OCI-M2 (cell line): ENCODE results near the gene OAS3.
"Not testable (repeated sequence)": the region's sequence is repeated elsewhere in the genome, so short reads cannot be mapped to it uniquely, and the experiment has no call there.

Experiments
- DNase-seq: peaks from one replicate; lab custom pipeline; 2025; ENCODE audit not compliant: unreplicated experiment; lab: John Stamatoyannopoulos, UW

Gene OAS3

DNA sequence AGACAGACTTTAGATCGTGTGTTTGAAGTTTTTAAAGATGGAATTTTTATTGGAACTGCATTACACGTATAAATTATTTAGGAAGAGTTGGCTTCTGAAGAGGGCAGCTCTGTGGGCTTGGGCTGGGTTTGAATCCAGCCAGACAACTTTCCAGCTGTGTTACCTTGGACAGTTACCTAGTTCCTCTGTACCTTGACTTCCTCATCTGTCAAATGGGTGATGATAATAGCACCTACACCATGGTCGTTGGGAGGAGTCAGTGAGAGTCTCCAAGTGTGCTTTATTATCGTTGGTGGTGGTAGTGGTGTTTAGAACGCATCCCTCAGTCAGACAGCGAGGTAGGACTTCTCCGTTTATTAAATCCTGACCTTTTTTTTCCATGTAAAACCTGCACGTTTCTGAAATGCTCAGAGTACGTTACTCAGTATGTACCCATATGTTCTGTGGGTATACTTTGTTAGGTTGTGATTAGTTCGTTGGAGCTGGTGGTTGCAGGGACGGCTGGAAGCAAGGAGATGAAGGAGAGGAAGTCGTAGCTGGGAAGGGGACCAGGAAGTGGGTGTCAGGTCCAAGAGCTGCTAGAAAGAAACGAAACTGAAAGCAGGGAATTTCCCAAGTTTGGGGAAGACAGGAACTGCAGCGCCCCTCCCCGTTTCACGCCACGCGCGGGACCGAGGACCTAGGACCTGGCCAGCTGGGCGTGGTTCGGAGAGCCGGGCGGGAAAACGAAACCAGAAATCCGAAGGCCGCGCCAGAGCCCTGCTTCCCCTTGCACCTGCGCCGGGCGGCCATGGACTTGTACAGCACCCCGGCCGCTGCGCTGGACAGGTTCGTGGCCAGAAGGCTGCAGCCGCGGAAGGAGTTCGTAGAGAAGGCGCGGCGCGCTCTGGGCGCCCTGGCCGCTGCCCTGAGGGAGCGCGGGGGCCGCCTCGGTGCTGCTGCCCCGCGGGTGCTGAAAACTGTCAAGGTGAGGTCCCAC lies at the start of gene OAS3:
TSS of gene OAS3 (plus strand) at position 734 of the 979 bp plus-strand sequence. CDS start at position 791, 57 bp downstream.
- DNase-seq = no peak

DNA sequence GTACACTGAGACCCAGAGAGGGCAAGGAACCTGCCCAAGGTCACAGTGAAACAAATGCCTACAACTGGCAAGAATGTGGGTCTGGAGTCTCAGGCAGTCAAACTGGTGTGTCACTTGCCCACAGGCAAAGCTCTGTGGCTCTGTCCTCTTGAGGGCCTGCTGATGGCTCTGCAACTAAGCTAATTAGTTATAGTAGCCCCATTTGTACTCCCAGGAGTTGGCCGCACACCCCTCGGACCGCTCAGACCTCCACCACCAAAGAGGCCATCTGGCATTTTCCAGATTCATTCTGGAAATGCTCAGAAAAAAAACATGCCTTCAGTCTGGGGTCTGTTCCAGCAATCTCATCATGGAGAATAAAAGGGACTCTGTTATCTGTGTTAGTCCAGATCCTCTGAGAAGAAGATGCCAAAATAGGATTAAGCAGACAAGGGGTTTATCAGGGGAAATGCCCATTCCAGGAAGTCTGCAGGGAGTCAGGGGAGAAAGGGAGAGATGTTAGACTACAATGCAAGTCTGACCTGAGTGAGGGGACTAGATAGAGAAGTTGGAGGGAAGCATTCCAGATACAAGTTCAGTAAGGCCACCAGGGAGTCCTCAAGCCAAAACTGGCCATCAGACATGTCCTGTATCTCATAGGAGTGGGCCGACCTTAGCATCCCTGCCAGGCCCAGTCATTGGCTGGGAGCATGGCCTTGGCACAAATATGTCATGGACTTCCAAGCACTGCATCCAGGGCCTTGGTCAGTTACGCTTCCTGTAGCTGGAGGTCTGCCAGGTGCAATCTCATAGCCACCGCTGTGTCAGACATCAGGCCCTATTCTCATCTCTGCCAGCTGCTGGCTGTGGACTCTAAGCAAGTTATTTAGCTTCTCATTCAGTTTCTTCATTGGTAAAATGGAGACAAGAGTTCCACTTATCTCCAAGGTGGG lies 46.9 kb upstream of the OAS3 start:
- DNase-seq = no peak

DNA sequence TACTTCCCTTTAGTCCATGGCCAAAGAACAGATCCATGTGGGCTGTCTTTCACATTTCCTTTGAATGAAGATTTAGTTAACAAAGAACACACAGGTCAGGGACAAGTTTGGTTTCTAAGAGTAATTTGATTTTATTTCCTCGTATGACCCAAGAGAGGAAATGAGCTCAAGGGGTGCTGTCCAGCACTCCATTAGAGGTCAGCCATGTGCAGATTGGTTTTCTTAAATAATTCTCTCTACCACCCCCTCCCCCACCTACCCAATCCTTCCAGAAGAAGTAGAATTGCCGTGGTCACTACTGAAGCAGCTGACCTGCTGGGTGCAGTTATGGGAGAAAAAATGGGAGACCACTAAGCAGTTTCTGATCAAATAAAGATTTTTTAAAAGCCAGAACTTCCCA lies 45.4 kb upstream of the OAS3 start:
- no peak for DNase-seq

- no peak for DNase-seq
These were observed 44.1 kb upstream of the OAS3 start for GRCh38 chr12:112894128-112894527.

- DNase-seq = no peak
These were observed 39.9 kb upstream of the OAS3 start for GRCh38 chr12:112898380-112898779.

DNA sequence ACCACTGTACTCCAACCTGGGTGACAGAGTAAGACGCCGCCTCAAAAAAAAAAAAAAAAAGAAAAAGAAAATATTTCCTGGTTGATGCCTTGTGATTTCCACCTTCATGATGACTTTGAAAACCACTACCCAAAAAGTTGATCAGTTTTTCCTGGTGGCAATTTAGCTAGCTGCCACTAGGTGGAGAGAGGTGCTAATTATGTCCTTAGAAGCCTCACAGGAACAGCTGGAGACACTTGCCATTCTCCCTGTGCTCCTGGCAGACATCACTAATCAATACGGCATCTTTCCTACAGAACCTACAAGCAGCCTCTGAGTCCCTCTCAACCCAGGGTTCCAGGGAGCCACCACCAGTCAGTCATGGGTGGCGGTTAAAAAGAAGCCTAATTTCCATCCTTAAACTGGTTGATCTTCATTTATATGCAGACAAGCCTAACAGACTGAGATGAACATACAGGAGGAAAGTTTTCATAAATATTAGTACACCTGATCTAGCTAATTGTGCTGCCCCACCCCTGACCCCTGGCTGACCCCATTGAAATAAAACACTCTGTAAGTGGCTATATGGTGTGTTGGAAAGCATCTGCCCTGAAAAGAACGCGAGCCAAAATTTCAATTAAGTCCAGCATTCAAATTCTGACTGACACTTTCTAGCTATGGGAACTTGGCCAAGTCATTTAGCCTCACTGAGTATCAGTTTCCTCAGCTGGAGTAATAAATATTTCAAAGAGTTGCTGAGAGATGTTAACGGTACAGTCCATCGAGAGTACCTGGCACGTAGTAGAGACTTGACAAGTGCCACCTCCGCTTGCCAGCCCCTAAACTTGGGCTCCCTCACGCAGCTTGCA lies 37.8 kb upstream of the OAS3 start:
- no peak for DNase-seq

DNA sequence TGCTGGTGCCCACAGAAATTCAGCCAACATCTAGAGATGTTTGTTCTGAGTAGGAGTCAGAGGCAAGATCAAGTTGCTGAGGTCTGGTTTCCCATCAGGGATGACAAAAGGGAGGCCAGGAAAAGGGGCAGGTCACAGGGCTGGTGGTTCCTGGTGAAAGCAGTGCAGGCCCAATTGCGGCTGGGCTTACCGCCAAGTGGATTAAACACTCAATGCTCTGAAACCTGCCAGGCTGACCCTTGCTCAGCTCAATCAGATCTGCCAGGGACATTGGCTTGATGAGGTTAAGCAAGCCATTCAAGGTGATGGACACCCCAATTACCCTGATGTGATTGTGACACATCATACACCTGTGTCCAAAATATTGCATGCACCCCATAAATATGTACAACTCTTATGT lies 37.0 kb upstream of the OAS3 start:
- DNase-seq = no peak

DNA sequence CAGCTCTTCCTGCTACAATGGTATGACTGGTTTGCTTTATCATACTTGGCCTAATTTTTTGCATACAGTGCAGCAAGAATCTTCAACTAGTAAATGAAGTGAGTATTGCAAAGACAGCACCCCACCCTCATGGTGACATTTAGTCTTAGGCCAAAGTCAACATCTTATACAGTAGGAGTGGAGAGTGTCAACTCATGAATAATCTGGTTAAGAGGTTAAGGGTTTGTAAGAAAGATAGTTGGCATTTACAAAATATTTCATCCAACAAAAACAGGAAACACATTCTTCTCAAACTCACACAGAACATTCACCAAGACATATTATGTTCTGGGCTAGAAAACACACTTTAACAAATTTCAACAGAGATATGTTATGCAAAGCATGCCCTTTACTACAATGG lies 33.7 kb upstream of the OAS3 start:
- no peak for DNase-seq

DNA sequence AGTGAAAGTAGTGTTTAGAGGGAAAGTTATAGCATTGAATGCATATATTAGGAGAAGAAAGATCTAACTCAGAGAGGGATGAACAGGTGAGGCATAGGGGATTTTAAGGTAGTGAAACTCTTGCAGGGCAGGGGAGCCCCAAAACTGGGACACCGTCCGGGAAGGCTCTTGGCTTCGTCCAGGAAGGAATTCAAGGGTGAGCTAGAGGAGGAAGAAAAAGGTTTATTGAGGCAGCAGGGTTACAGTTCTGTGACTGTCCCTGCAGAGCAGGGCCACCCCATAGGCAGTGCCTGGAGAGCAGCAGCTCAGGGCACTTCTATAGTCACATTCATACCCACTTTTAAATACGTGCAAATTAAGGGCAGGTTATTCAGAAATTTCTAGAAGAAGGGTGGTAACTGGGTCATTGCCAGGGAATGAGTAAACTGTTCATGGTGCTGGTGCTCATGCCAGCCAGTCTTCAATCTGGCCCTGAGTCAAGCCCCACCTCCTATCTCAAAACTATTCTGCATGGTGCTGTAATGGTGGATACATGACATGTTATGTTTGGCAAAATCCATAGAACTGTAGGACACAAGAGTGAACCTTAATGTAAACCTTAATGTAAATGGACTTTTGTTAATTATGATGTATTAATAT lies 32.7 kb upstream of the OAS3 start:
- DNase-seq = no peak

DNA sequence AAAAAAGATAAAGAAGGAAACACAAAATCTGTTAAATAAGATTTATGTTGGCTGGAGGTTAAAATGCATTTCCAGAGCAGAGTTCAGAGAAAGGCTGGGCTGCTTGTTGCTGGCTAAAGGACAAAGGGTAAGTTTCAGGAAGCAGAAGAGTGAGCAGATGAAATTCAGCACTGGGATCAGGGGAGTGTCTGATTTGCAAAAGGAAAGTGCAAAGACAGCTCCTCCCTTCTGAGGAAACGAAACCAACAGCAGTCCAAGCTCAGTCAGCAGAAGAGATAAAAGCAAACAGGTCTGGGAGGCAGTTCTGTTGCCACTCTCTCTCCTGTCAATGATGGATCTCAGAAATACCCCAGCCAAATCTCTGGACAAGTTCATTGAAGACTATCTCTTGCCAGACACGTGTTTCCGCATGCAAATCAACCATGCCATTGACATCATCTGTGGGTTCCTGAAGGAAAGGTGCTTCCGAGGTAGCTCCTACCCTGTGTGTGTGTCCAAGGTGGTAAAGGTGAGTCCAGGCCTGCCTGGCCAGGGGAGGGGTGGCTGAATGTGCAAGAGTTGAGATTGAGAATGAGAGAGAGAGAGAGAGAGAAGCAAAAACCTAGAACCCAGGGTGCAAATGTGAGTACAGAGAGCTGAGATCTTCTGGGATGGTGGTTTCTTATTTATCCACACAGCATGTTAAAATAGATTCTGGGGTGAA lies 31.4 kb upstream of the OAS3 start, which contains the start of gene OAS1:
TSS of gene OAS1 (plus strand) at position 251 of the 703 bp plus-strand sequence. CDS start at position 329, 78 bp downstream.
- no peak for DNase-seq

- DNase-seq = no peak
These were observed 30.7 kb upstream of the OAS3 start for GRCh38 chr12:112907415-112908157.

DNA sequence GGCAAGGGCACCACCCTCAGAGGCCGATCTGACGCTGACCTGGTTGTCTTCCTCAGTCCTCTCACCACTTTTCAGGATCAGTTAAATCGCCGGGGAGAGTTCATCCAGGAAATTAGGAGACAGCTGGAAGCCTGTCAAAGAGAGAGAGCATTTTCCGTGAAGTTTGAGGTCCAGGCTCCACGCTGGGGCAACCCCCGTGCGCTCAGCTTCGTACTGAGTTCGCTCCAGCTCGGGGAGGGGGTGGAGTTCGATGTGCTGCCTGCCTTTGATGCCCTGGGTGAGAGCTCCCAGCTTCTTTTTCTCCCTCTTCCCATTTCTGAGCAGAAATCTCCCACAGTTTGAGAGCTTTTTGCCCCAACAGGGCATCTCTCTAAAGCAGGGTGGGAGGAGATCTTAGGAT lies 29.7 kb upstream of the OAS3 start:
- no peak for DNase-seq

GRCh38 chr12:112909693-112910092 lies 28.6 kb upstream of the OAS3 start:
- DNase-seq = no peak

DNA sequence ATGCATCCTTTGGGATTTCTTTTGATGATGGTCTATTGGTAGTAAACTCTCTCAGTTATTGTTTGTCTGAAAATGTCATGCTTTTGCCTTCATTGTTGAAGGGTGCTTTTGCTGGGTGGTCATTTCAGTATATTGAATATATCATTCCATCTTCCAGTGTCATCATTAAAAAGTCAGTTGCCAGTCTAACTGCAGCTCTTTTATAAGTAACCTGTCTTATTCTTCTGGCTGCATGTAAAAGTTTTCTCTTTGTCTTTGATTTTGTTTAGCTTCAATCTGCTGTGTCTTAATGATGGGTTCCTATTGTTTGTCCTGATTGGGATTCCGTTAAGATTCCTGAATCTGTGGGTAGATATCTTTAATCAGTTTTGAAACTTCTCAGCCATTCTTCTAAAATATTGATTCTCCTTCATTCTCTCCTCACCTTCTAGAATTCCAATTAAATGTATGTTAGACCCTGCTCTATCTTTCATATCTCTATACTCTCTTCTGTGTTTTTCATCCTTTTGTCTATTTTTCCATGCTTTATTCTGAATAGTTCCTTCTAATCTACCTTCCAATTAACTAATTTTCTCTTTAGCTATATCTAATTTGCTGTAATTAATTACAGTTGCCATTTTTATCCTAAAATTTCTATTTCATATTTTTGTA lies 25.1 kb upstream of the OAS3 start:
- DNase-seq = no peak

DNA sequence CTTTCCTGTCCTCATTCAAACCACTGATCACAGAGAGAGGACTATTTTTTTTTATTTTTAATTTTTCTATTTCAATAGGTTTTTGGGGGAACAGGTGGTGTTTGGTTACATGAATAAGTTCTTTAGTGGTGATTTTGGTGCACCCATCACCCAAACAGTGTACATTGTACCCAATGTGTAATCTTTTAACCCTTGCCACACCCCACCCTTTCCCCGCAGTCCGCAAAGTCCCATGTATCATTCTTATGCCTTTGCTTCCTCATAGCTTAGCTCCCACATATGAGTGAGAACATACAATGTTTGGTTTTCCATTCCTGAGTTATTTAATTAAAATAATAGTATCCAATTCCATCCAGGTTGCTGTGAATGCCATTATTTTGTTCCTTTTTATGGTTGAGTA lies 24.4 kb upstream of the OAS3 start:
- DNase-seq = not testable (repeated sequence)

DNA sequence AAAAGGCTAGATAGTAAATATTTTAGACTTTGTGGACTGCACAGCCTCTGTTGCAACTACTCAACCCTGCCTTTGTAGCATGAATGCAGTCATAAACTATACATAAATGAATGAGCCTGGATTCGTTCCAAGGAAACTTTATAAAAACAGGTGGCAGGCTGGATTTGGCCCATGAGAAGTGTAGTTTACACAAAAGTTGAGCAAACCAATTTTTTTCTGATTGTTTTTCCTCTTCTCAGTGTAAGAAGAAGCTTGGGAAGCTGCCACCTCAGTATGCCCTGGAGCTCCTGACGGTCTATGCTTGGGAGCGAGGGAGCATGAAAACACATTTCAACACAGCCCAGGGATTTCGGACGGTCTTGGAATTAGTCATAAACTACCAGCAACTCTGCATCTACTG lies 22.0 kb upstream of the OAS3 start:
- DNase-seq = no peak

- DNase-seq = no peak
These were observed 19.2 kb upstream of the OAS3 start for GRCh38 chr12:112919121-112919520.

DNA sequence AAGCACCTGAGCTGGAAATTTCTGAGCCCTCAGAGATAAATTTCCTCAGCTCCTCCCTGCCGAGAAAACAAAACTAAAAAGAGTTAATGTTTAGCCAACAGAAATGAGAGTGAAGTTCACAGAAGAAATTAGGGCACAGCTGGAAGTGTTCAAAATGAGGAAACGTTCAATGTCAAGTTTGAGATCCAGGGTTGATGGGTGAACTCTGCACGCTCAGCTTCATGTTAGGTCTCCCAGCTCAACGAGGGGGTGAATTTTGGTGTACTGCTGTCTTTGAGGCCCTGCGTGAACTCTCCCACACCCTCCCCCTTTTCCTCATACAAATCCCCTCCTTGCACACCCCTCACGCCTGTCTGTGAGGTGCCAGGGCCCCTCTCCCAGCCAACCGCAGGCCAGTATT lies 13.3 kb upstream of the OAS3 start:
- no peak for DNase-seq
